ES-I3 (cell line): ENCODE measurements around the gene EPS8L3.
"Not testable (repeated sequence)": the region's sequence is repeated elsewhere in the genome, so short reads cannot be mapped to it uniquely, and the experiment has no call there.

Source experiments
- H3K36me3 ChIP-seq: 2 replicates; pipeline ENCODE4 v1.6.1; 2013; ENCODE audit warnings: mild to moderate bottlenecking, low read length, control low read depth, moderate library complexity; ENCODE audit not compliant: insufficient read depth
- H3K4me1 ChIP-seq: 2 replicates; pipeline ENCODE4 v1.6.1; 2013; ENCODE audit warnings: mild to moderate bottlenecking, control low read depth, low read length; ENCODE audit not compliant: insufficient read depth
- H3K9ac ChIP-seq: 2 replicates; pipeline ENCODE4 v1.6.1; 2013; ENCODE audit warnings: low read depth, mild to moderate bottlenecking, low read length, moderate library complexity
- H3K9me3 ChIP-seq: 2 replicates; pipeline ENCODE4 v1.6.1; 2013; ENCODE audit warnings: mild to moderate bottlenecking, low read length, moderate library complexity; ENCODE audit not compliant: control insufficient read depth, insufficient read depth

Gene EPS8L3

GRCh38 chr1:109800291-109800690, 36.6 kb upstream of the EPS8L3 start:
- no peaks in the 10 kb centered on the region for H3K4me1 ChIP-seq
- H3K9ac ChIP-seq, result no peak overlapping the region
- no peaks in the 10 kb centered on the region for H3K9me3 ChIP-seq
- H3K36me3 ChIP-seq, result no peaks in the 10 kb centered on the region

GRCh38 chr1:109799445-109799844, 35.7 kb upstream of the EPS8L3 start:
- peaks cover 1% of the 10 kb centered on the region; the same call in 1 of the 2 replicates for H3K4me1 ChIP-seq
- no peaks in the 10 kb centered on the region for H3K9me3 ChIP-seq
- H3K36me3 ChIP-seq, result no peaks in the 10 kb centered on the region
- H3K9ac ChIP-seq, result no peak overlapping the region

GRCh38 chr1:109797303-109797595, 33.5 kb upstream of the EPS8L3 start:
- H3K9ac ChIP-seq, H3K36me3 ChIP-seq, H3K9me3 ChIP-seq: not testable (repeated sequence)
- peaks cover 18% of the 10 kb centered on the region for H3K4me1 ChIP-seq

GRCh38 chr1:109796484-109797302, 33.0 kb upstream of the EPS8L3 start:
- peaks cover 21% of the 10 kb centered on the region for H3K4me1 ChIP-seq
- H3K36me3 ChIP-seq, result no peaks in the 10 kb centered on the region
- H3K9ac ChIP-seq, result no peak overlapping the region
- no peaks in the 10 kb centered on the region for H3K9me3 ChIP-seq

GRCh38 chr1:109794319-109795132, 30.8 kb upstream of the EPS8L3 start:
- Histone ChIP-seq H3K4me1 (peaks cover 29% of the 10 kb centered on the region), H3K9me3 (no peaks in the 10 kb centered on the region), H3K36me3 (no peaks in the 10 kb centered on the region), H3K9ac (no peak overlapping the region)

DNA sequence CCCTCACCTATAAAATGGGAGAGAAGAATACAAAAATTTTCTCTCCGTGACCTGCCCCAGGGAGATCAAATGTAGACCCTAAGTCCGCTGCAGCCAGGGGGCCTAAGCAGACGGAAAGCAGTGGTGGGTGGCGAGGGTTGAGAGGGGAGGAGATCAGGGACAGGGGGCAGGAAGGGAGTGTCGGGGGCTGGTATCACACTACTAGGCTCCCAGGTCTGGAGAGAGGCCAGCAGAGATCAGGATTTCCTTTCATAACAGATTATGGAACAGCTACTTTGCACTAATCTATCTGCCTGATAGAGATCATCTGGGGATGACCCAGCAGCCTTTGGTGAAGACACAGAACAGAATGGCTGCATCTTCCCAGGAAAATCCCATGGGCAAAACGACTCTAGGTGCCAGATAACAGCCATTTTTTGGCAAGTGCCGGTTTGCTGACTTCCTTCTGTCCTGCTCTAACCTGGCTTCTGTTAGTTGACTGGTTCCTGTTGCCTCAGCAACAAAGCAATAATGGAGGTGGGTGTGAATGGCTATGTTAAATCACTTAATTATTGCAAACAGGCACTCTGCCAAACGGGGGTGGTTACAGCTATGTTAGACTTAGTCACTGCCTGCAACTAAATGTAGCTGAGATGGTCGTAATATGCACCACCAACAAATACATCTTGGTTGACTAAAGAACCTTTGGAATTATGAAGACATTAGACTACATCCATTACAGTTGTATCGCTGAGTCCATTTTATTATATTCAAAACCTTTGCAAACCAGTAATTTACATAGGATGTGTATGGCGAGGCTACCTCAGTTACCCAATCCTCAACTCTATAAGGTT, 30.0 kb upstream of the EPS8L3 start:
- Histone ChIP-seq H3K4me1 (peaks cover 33% of the 10 kb centered on the region), H3K36me3 (no peaks in the 10 kb centered on the region), H3K9me3 (no peaks in the 10 kb centered on the region), H3K9ac (no peak overlapping the region)

- Histone ChIP-seq H3K4me1 (peaks cover 33% of the 10 kb centered on the region), H3K9ac (no peak overlapping the region), H3K36me3 (no peaks in the 10 kb centered on the region), H3K9me3 (no peaks in the 10 kb centered on the region)
Observed at GRCh38 chr1:109793089-109793485, 29.4 kb upstream of the EPS8L3 start.

DNA sequence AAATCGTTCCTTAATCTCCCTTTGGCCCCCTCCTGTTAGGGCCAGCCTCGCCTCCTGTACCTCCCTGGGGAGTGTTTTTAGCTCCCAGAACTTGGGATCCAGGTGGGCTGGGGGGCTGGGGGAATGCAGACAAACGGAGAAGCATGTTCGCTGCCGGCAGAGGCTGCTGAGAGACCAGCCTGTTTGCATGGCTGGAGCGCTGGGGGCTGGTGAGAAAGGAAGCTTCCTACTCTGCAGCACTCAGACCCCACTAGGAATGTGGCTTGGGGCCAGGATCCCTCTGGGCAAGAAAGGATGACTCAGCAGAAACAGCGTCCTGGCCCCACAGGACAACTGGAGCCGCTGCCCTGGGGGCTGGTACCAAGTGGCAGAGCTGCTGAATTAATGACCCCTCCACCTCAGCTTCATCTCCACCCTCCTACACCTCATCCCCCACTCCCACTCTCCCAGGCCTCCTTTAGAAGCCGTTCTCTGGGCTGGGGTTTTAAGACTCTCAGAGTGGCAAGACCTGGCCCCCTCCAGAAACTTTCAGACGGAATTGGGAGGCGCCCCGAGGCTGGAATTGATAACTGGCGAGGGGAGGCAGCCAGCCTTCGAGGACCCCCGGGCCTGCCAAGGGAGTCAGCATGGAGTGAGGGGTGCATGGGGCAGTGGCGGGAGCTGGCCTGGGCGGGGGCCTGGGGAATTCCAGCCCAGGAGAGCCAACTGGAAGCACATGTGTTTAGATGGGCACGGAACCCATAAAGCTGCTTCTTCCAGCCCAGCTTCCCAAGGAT, 28.5 kb upstream of the EPS8L3 start:
- no peak overlapping the region for H3K9ac ChIP-seq
- peaks cover 33% of the 10 kb centered on the region for H3K4me1 ChIP-seq
- no peaks in the 10 kb centered on the region for H3K36me3 ChIP-seq
- H3K9me3 ChIP-seq, result no peaks in the 10 kb centered on the region

DNA sequence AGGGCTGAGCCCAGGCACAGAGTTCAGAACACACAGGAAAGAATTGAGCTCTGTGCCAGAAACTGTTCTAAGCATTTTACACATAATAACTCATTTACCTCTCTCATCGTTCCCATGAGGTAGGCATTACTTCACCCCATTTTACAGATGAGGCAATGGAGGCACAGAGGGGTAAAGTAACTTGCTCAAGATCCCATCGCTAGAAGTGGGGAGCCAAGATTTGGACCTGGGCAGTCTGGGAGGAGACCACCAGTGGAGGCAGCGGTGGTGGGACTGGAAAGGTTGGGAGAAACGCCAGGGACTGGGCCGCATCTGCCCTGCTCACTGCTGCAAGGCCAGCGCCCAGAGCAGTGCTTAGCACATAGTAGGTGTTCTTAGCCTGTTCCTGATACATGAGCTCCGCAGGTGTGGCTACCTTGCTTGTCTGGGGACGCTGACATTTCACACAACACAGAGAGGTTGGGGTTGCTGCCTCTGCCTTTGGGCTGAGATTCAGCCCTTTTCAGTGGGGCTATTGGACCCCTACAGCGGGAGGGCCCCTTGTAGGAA, 27.8 kb upstream of the EPS8L3 start:
- Histone ChIP-seq H3K9ac (no peak overlapping the region), H3K9me3 (no peaks in the 10 kb centered on the region), H3K4me1 (peaks cover 33% of the 10 kb centered on the region)

GRCh38 chr1:109790735-109791494, 27.2 kb upstream of the EPS8L3 start:
- Histone ChIP-seq H3K4me1 (peaks cover 33% of the 10 kb centered on the region), H3K9me3 (no peaks in the 10 kb centered on the region), H3K36me3 (no peaks in the 10 kb centered on the region), H3K9ac (no peak overlapping the region)

More for the DNA sequence above, 27.8 kb upstream of the EPS8L3 start:
- no peaks in the 10 kb centered on the region for H3K36me3 ChIP-seq

DNA sequence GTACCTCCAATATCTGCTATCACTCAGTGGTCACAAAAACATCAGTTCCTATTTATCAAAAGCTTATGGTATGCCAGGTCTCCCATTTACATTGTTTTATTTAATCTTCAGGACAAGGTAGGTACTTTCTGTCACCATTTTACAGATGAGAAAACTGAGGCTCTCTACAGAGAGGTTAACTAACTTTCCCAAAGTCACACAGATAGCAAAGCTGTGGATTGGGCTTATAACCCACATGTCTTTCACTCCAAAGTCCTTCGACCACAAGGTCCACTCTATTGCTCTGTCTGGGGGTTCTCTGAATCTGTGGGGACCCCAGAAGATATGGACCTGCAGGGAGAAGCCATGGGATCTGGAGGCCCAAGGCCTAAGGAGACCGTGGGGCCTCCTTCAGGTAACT, 26.6 kb upstream of the EPS8L3 start:
- Histone ChIP-seq H3K9me3 (no peaks in the 10 kb centered on the region), H3K36me3 (no peaks in the 10 kb centered on the region), H3K9ac (no peak overlapping the region), H3K4me1 (peaks cover 33% of the 10 kb centered on the region)

GRCh38 chr1:109789551-109790180, 25.9 kb upstream of the EPS8L3 start:
- Histone ChIP-seq H3K9ac (no peak overlapping the region), H3K4me1 (peaks cover 33% of the 10 kb centered on the region), H3K9me3 (no peaks in the 10 kb centered on the region), H3K36me3 (no peaks in the 10 kb centered on the region)
